Measurements from ENCODE around the gene COL26A1. TPM values are rescaled to one million over a fixed set of nuclear protein-coding genes. Genes with fewer than 3 reads are reported as not detected.

COL26A1 gene
- total RNA-seq, 1 experiment from 2014 or later = 42.6 TPM

GRCh38 chr7:101342892-101343291 is 19.8 kb upstream of the COL26A1 start:
- DNase-seq = no peak
- Histone ChIP-seq H4K20me1 (ENCODE audit: control insufficient read depth, insufficient read depth, insufficient read length) (no peaks in the 10 kb centered on the region), H2AK5ac (ENCODE audit: insufficient read length, low read length) (no peak overlapping the region), H3K23me2 (ENCODE audit: insufficient read length, low read depth, low read length, poor library complexity, severe bottlenecking) (no peaks in the 10 kb centered on the region), H3K79me1 (ENCODE audit: insufficient read depth, low read depth, low read length, poor library complexity, severe bottlenecking) (no peaks in the 10 kb centered on the region), H2BK15ac (ENCODE audit: low read depth, low read length) (peak overlapping the region; percentile 91; the same call in 1 of the 2 replicates), H3K18ac (ENCODE audit: insufficient read length, low read depth, low read length) (no peak overlapping the region), H3K56ac (ENCODE audit: insufficient read length, low read depth, low read length) (no peak overlapping the region), H2BK12ac (ENCODE audit: insufficient read length, low read depth, low read length) (no peak overlapping the region), H4K8ac (replicated peaks; ENCODE audit: insufficient read length, low read depth, low read length) (no peak overlapping the region), H3K9me3 (ENCODE audit: control insufficient read depth, low read depth, low read length) (no peaks in the 10 kb centered on the region), H2BK120ac (ENCODE audit: low read depth, low read length, poor library complexity, severe bottlenecking) (no peak overlapping the region), H3K79me2 (ENCODE audit: insufficient read depth, low read length) (no peaks in the 10 kb centered on the region), H3K14ac (ENCODE audit: insufficient read depth, low read length) (no peak overlapping the region), H3K4ac (ENCODE audit: low read depth, low read length) (no peak overlapping the region), H3K27me3 (ENCODE audit: insufficient read depth, low read length) (no peaks in the 10 kb centered on the region), H2BK20ac (ENCODE audit: low read depth, low read length, poor library complexity, severe bottlenecking) (no peak overlapping the region), H3K9ac (ENCODE audit: extremely low read depth, insufficient read length, low read length) (no peak overlapping the region), H4K5ac (ENCODE audit: insufficient read length, low read depth, low read length) (no peak overlapping the region), H3K4me2 (ENCODE audit: insufficient read depth, insufficient read length, low read length) (no peak overlapping the region), H3K23ac (ENCODE audit: insufficient read length, low read depth, low read length) (no peak overlapping the region), H2AFZ (ENCODE audit: low read length) (no peak overlapping the region), H3T11ph (ENCODE audit: low read length) (no peak overlapping the region), H4K91ac (ENCODE audit: insufficient read length, low read depth, low read length) (no peak overlapping the region), H3K4me1 (ENCODE audit: insufficient read depth, low read length) (no peaks in the 10 kb centered on the region), H3K27ac (ENCODE audit: insufficient read length, low read depth, low read length) (no peak overlapping the region), H2BK5ac (ENCODE audit: insufficient read length, low read length) (no peak overlapping the region)
- Mint-ChIP-seq H3K27me3 (ENCODE audit: low read depth) (peaks cover 11% of the 10 kb centered on the region), H3K27ac (no peak overlapping the region), H3K4me3 (no peak overlapping the region), H3K9me3 (no peaks in the 10 kb centered on the region), H3K36me3 (ENCODE audit: insufficient read depth in 1 of 3, low read depth in 3 of 3) (no peaks in the 10 kb centered on the region), H3K4me1 (peaks cover 0 to 11% of the 10 kb centered on the region in 2 experiments; a peak in 2 of 4 replicates)
- no CpG with 5 or more reads among the region's 7 CpGs for WGBS (ENCODE audit: extremely low coverage, insufficient read length, low lambda C conversion rate)
- TF ChIP-seq CTCF (conservative IDR thresholded peaks at IDR 0.05) = no peak
